PFSK-1 (cell line): ENCODE measurements around the gene RNF6.

Source experiments
- FOXP2 ChIP-seq: optimal IDR thresholded peaks from 2 replicates; pipeline ENCODE3; 2011; ENCODE audit warnings: borderline replicate concordance, control low read depth, inconsistent platforms; ENCODE audit not compliant: insufficient read depth; ENCODE audit errors: extremely low read length, extremely low read depth
- POLR2AphosphoS5 ChIP-seq: IDR thresholded peaks from 2 replicates; pipeline ENCODE4 v1.6.1; 2012; ENCODE audit warnings: low read depth, mild to moderate bottlenecking, control low read depth, low read length, moderate library complexity

DNA sequence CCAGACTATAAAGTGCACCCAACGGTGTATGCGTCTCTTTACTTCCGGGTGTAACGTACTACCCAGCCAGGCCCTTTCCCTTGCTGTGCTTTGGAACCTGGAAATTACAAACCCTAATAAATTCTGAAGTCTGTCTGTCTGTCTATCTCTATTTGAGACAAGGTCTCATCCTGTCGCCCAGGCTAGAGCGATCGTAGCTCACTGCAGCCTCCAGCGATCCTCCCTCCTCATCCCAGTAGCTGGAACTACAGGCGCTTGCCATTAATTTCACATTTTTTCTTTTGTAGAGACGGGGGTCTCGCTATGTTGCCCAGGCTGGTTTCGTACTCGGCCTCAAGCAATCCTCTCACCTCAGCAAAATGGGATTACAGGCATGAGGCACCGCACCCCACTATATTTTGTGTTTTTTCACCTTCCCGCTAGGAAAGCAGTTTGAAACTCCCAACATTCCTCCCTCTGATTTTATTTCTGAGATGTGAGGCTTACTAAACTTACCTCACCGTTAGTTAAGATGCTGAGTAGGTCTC is 469 bp upstream of the RNF6 start:
- no peak for TF ChIP-seq POLR2AphosphoS5
- TF ChIP-seq FOXP2, result no peak
